H1 (cell line): Measurements from ENCODE around the gene ROR1.

Experiments
- CTCF ChIP-seq, 3 experiments: IDR thresholded peaks; 1 replicate in 2 of 3; 2 replicates in 1 of 3; pipeline versions ENCODE4 v1.5.1 to v1.6.1; 2011; ENCODE audit warnings: low read length in 3 of 3, mild to moderate bottlenecking in 3 of 3, inconsistent platforms in 2 of 3, low read depth in 1 of 3, moderate library complexity in 1 of 3; ENCODE audit not compliant: insufficient read depth in 1 of 3; ENCODE audit errors: control extremely low read depth in 1 of 3
- EZH2 ChIP-seq: fragments of 200-600 bp; sonication (generic); IDR thresholded peaks from 2 replicates; pipeline ENCODE4 v1.7.1; 2012; ENCODE audit warnings: low read depth, mild to moderate bottlenecking, moderate library complexity, low read length, inconsistent platforms; ENCODE audit not compliant: severe bottlenecking
- JUN ChIP-seq: IDR thresholded peaks from 2 replicates; pipeline ENCODE4 v1.6.1; 2011; ENCODE audit warnings: low read depth, mild to moderate bottlenecking, improper control_type of control experiment, low read length
- MAX ChIP-seq: IDR thresholded peaks from 2 replicates; pipeline ENCODE4 v1.6.1; 2012; ENCODE audit warnings: inconsistent platforms
- POLR2A ChIP-seq, 2 experiments: IDR thresholded peaks; 1 replicate in 1 of 2; 2 replicates in 1 of 2; pipeline ENCODE4 v1.6.1; 2011; ENCODE audit warnings: low read depth in 2 of 2, low read length in 2 of 2, mild to moderate bottlenecking in 2 of 2; ENCODE audit errors: control extremely low read depth in 1 of 2
- POLR2AphosphoS5 ChIP-seq: IDR thresholded peaks from 2 replicates; pipeline ENCODE4 v1.6.1; 2011; ENCODE audit warnings: low read depth, low read length
- RBBP5 ChIP-seq: IDR thresholded peaks from 2 replicates; pipeline ENCODE4 v1.7.1; 2012; ENCODE audit warnings: low read depth, mild to moderate bottlenecking, inconsistent platforms, low read length, moderate library complexity, borderline replicate concordance
- RFX5 ChIP-seq: IDR thresholded peaks from 2 replicates; pipeline ENCODE4 v1.6.1; 2011; ENCODE audit warnings: low read depth, low read length, improper control_type of control experiment, borderline replicate concordance
- SP1 ChIP-seq: IDR thresholded peaks from 2 replicates; pipeline ENCODE4 v1.6.1; 2011; ENCODE audit warnings: low read depth, low read length
- TF ChIP-seq, protein P1 (sequence below): IDR thresholded peaks from 2 replicates; pipeline ENCODE4 v1.6.1; 2012; ENCODE audit warnings: low read length, inconsistent platforms

DNA sequence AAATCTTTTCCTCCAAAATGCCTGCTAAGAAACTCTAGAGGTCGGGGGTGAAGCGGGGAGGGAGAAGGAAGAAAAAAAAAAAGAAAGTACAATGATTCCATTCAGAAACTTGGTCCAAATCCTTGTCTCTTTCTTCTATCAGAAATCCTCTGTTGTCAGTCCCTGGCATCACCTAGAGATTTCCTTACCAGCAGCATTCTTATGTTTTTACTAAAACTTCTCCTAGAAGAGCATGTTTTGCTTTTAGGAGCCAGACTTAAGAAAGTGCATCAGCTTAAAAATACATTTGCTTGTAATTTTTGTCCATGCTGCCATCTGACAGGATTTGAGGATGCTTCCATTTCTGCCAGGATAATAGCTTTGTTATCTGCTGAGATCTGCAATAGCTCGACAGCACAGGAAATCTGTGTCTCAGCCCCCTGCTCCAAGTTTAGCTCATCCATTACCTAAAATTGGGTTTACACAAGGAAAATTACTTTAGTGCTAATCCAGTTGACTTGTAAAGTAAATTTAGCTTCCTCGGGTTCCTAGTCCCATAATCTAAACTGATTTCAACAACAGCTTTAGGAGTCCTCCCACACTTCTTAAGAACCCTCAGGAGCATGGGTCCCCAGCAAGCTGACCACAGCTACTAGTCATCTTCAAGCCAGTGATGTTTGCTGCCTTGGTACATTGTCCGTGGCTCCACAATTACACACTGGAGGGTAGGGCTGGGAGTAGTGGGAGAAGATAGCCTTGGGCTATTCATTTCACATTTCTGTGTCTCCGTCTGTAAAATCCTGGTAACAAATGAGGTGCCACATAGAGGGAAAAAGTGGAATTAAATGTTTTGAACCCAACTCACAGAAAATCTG, 337.3 kb downstream of the ROR1 start:
- TF ChIP-seq POLR2A (IDR thresholded peaks at IDR 0.05; ENCODE audit: control extremely low read depth in 1 of 2, low read depth in 2 of 2, low read length in 2 of 2) (no peak), RBBP5 (no peak), RFX5 (no peak), POLR2AphosphoS5 (no peak), MAX (no peak), CTCF (IDR thresholded peaks at IDR 0.05; ENCODE audit: control extremely low read depth in 1 of 3, insufficient read depth in 1 of 3, low read depth in 1 of 3, low read length in 3 of 3) (no peak), EZH2 (no peak), SP1 (no peak), JUN (no peak)
- TF ChIP-seq, protein P1, sequence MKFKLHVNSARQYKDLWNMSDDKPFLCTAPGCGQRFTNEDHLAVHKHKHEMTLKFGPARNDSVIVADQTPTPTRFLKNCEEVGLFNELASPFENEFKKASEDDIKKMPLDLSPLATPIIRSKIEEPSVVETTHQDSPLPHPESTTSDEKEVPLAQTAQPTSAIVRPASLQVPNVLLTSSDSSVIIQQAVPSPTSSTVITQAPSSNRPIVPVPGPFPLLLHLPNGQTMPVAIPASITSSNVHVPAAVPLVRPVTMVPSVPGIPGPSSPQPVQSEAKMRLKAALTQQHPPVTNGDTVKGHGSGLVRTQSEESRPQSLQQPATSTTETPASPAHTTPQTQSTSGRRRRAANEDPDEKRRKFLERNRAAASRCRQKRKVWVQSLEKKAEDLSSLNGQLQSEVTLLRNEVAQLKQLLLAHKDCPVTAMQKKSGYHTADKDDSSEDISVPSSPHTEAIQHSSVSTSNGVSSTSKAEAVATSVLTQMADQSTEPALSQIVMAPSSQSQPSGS, result no peak
